H1 (cell line): ENCODE results near the gene AK8. TPM values are rescaled to one million over a fixed set of nuclear protein-coding genes. Genes with fewer than 3 reads are reported as not detected.

Experiments used
- CTCF ChIA-PET: fragments of 300-600 bp; sonication (Branson Sonifier 250); formaldehyde crosslinking; loops from one replicate; lab custom pipeline; 2021; ENCODE audit not compliant: partially characterized antibody; lab: Charles Lee
- POLR2A ChIA-PET: fragments of 300-600 bp; sonication (Branson Sonifier 250); formaldehyde crosslinking; loops from one replicate; lab custom pipeline; 2021; ENCODE audit warnings: inconsistent platforms; ENCODE audit not compliant: partially characterized antibody; lab: Charles Lee
- DNase-seq, 2 experiments: peaks; one replicate each; pipeline versions ENCODE4 v3.0.0 to v3.0.0-alpha.2; 2010 to 2022; ENCODE audit warnings: low spot score in 2 of 2, low read depth in 1 of 2, mixed read lengths in 1 of 2
- FAIRE-seq: peaks from 2 replicates; lab custom pipeline; 2011; peaks lifted over from hg19 to GRCh38; lab: Jason Lieb, UNC
- H2AFZ ChIP-seq: 2 replicates; pipeline ENCODE4 v1.8.1; 2012; ENCODE audit warnings: low read length, inconsistent platforms
- H2AK5ac ChIP-seq: 2 replicates; pipeline ENCODE4 v1.6.1; 2013; ENCODE audit warnings: low read depth, low read length
- H2BK120ac ChIP-seq: replicated peaks from 2 replicates; pipeline ENCODE3; 2013; ENCODE audit warnings: low read depth, low read length, inconsistent platforms
- H2BK12ac ChIP-seq: 2 replicates; pipeline ENCODE4 v1.6.1; 2013; ENCODE audit warnings: low read depth, low read length
- H2BK15ac ChIP-seq: 2 replicates; pipeline ENCODE4 v1.6.1; 2013; ENCODE audit warnings: low read length
- H2BK20ac ChIP-seq: 2 replicates; pipeline ENCODE4 v1.6.1; 2013; ENCODE audit warnings: low read length
- H2BK5ac ChIP-seq: 2 replicates; pipeline ENCODE4 v1.6.1; 2013; ENCODE audit warnings: low read depth, low read length
- H3K14ac ChIP-seq: 2 replicates; pipeline ENCODE4 v1.6.1; 2013; ENCODE audit warnings: inconsistent platforms; ENCODE audit not compliant: insufficient read length
- H3K18ac ChIP-seq: 2 replicates; pipeline ENCODE4 v1.6.1; 2013; ENCODE audit warnings: low read length; ENCODE audit errors: extremely low read depth
- H3K23ac ChIP-seq: 2 replicates; pipeline ENCODE4 v1.6.1; 2013; ENCODE audit warnings: inconsistent platforms; ENCODE audit not compliant: insufficient read length
- H3K23me2 ChIP-seq: 2 replicates; pipeline ENCODE4 v1.6.1; 2013; ENCODE audit warnings: low read depth, low read length
- H3K27ac ChIP-seq: 2 replicates; pipeline ENCODE4 v1.6.1; 2011; ENCODE audit warnings: low read depth, low read length, inconsistent platforms
- H3K27me3 ChIP-seq, 4 experiments: replicated peaks in 1 of 4; 1 replicate in 1 of 4; 2 replicates in 3 of 4; pipeline versions ENCODE4 v1.6.1 to v1.8.1; 2011 to 2013; ENCODE audit warnings: low read length in 3 of 4, mild to moderate bottlenecking in 3 of 4, inconsistent platforms in 2 of 4, mixed read lengths in 2 of 4, moderate library complexity in 1 of 4; ENCODE audit not compliant: control insufficient read depth in 3 of 4, insufficient read depth in 3 of 4; ENCODE audit errors: extremely low read depth in 1 of 4
- H3K36me3 ChIP-seq, 4 experiments: 2 replicates each; pipeline versions ENCODE4 v1.6.1 to v1.8.1; 2011 to 2013; ENCODE audit warnings: mild to moderate bottlenecking in 4 of 4, low read length in 3 of 4, moderate library complexity in 2 of 4, control low read depth in 1 of 4, inconsistent platforms in 1 of 4; ENCODE audit not compliant: insufficient read depth in 4 of 4, control insufficient read depth in 2 of 4
- H3K4ac ChIP-seq: replicated peaks from 2 replicates; pipeline ENCODE3; 2013; ENCODE audit warnings: low read length, low read depth, mixed read lengths, inconsistent platforms; ENCODE audit not compliant: insufficient read length
- H3K4me1 ChIP-seq, 4 experiments: replicated peaks in 1 of 4; 1 replicate in 1 of 4; 2 replicates in 3 of 4; pipeline versions ENCODE4 v1.6.1 to v1.8.1; 2011 to 2013; ENCODE audit warnings: low read length in 3 of 4, inconsistent platforms in 2 of 4, mixed read lengths in 1 of 4; ENCODE audit not compliant: insufficient read depth in 4 of 4, control insufficient read depth in 3 of 4
- H3K4me2 ChIP-seq, 2 experiments: 2 replicates each; pipeline versions ENCODE4 v1.6.1 to v1.8.1; 2011 to 2013; ENCODE audit warnings: low read depth in 2 of 2, low read length in 2 of 2, control low read depth in 1 of 2, inconsistent platforms in 1 of 2, mild to moderate bottlenecking in 1 of 2; ENCODE audit not compliant: insufficient read depth in 1 of 2
- H3K4me3 ChIP-seq, 4 experiments: fragments of 200-600, 300-600 bp in 1 of 4; sonication (generic), shearing (Covaris generic), sonication (Bioruptor Twin) in 1 of 4; 2 replicates each; pipeline versions ENCODE4 v1.5.1 to v1.8.1; 2011 to 2016; ENCODE audit warnings: low read length in 4 of 4, low read depth in 3 of 4, control low read depth in 2 of 4, inconsistent platforms in 2 of 4, mild to moderate bottlenecking in 2 of 4, mixed read lengths in 1 of 4, moderate library complexity in 1 of 4; ENCODE audit not compliant: insufficient read depth in 2 of 4; ENCODE audit errors: extremely low read depth in 1 of 4
- H3K56ac ChIP-seq: replicated peaks from 2 replicates; pipeline ENCODE3; 2013; ENCODE audit warnings: low read depth, mild to moderate bottlenecking, mixed read lengths, low read length, inconsistent platforms; ENCODE audit not compliant: insufficient read length
- H3K79me1 ChIP-seq: 2 replicates; pipeline ENCODE4 v1.6.1; 2013; ENCODE audit warnings: low read depth, low read length, control low read depth
- H3K79me2 ChIP-seq, 2 experiments: 2 replicates each; pipeline versions ENCODE4 v1.6.1 to v1.8.1; 2012 to 2013; ENCODE audit warnings: low read length in 2 of 2, mild to moderate bottlenecking in 2 of 2, inconsistent platforms in 1 of 2; ENCODE audit not compliant: insufficient read depth in 2 of 2, control insufficient read depth in 1 of 2
- H3K9ac ChIP-seq, 4 experiments: replicated peaks in 1 of 4; 1 replicate in 1 of 4; 2 replicates in 3 of 4; pipeline versions ENCODE4 v1.6.1 to v1.8.1; 2011 to 2013; ENCODE audit warnings: low read depth in 3 of 4, low read length in 3 of 4, control low read depth in 2 of 4, mild to moderate bottlenecking in 2 of 4, moderate library complexity in 2 of 4, inconsistent platforms in 1 of 4; ENCODE audit errors: extremely low read depth in 1 of 4
- H3K9me3 ChIP-seq, 2 experiments: 2 replicates each; pipeline versions ENCODE4 v1.6.1 to v1.8.1; 2012 to 2013; ENCODE audit warnings: mild to moderate bottlenecking in 2 of 2, moderate library complexity in 2 of 2, control low read depth in 1 of 2, inconsistent platforms in 1 of 2, low read depth in 1 of 2, low read length in 1 of 2, mixed read lengths in 1 of 2; ENCODE audit not compliant: insufficient read depth in 2 of 2
- H4K20me1 ChIP-seq, 2 experiments: replicated peaks in 1 of 2; 2 replicates each; pipeline versions ENCODE3 to v1.8.1; 2011 to 2013; ENCODE audit warnings: inconsistent platforms in 2 of 2, low read length in 2 of 2, mild to moderate bottlenecking in 1 of 2; ENCODE audit not compliant: insufficient read depth in 2 of 2, control insufficient read depth in 1 of 2
- H4K5ac ChIP-seq: 2 replicates; pipeline ENCODE4 v1.6.1; 2013; ENCODE audit warnings: low read length, low read depth, mixed read lengths, inconsistent platforms; ENCODE audit not compliant: insufficient read length
- H4K8ac ChIP-seq: 2 replicates; pipeline ENCODE4 v1.8.0; 2013; ENCODE audit warnings: mild to moderate bottlenecking, moderate library complexity, low read length, inconsistent platforms; ENCODE audit not compliant: insufficient read depth; ENCODE audit errors: extremely low read depth
- H4K91ac ChIP-seq: replicated peaks from 2 replicates; pipeline ENCODE3; 2013; ENCODE audit warnings: low read length, mixed read lengths, inconsistent platforms; ENCODE audit not compliant: insufficient read length
- BRCA1 ChIP-seq: IDR thresholded peaks from 2 replicates; pipeline ENCODE4 v1.6.1; 2012; ENCODE audit warnings: low read depth, low read length, improper control_type of control experiment
- CEBPB ChIP-seq: IDR thresholded peaks from 2 replicates; pipeline ENCODE4 v1.6.1; 2012; ENCODE audit warnings: low read depth, low read length
- CHD2 ChIP-seq: IDR thresholded peaks from 2 replicates; pipeline ENCODE4 v1.6.1; 2012; ENCODE audit warnings: low read length, improper control_type of control experiment
- CREB1 ChIP-seq: IDR thresholded peaks from 2 replicates; pipeline ENCODE4 v1.6.1; 2012; ENCODE audit warnings: inconsistent platforms
- JUND ChIP-seq: IDR thresholded peaks from 2 replicates; pipeline ENCODE4 v1.6.1; 2011; ENCODE audit warnings: mild to moderate bottlenecking, improper control_type of control experiment, low read length
- KDM4A ChIP-seq: IDR thresholded peaks from one replicate; pipeline ENCODE4 v1.7.1; 2012; ENCODE audit warnings: low read depth, mild to moderate bottlenecking, moderate library complexity, low read length, inconsistent platforms; ENCODE audit not compliant: severe bottlenecking
- MAX ChIP-seq: IDR thresholded peaks from 2 replicates; pipeline ENCODE4 v1.6.1; 2012; ENCODE audit warnings: inconsistent platforms
- SP1 ChIP-seq: IDR thresholded peaks from 2 replicates; pipeline ENCODE4 v1.6.1; 2011; ENCODE audit warnings: low read depth, low read length
- TAF1 ChIP-seq: IDR thresholded peaks from 2 replicates; pipeline ENCODE4 v1.6.1; 2011; ENCODE audit warnings: mild to moderate bottlenecking, low read depth, low read length
- YY1 ChIP-seq: IDR thresholded peaks from 2 replicates; pipeline ENCODE4 v1.6.1; 2011; ENCODE audit warnings: low read depth, mild to moderate bottlenecking, low read length
- ZNF274 ChIP-seq: IDR thresholded peaks from 2 replicates; pipeline ENCODE4 v1.7.0; 2012; ENCODE audit warnings: low read length, borderline replicate concordance; ENCODE audit errors: extremely low read depth
- WGBS, 2 experiments: shearing (Covaris generic) in 1 of 2; methylation state at CpG; one replicate each; pipeline versions ENCODE4 v1.1.6 to v1.1.7; 2013 to 2015; ENCODE audit warnings: low lambda C conversion rate in 2 of 2, mixed read lengths in 2 of 2, inconsistent platforms in 1 of 2, low coverage in 1 of 2, missing lambda C conversion rate in 1 of 2; ENCODE audit not compliant: insufficient replicate concordance in 2 of 2, insufficient coverage in 1 of 2, insufficient read length in 1 of 2; ENCODE audit errors: extremely low coverage in 1 of 2, missing lambda C conversion rate in 1 of 2; 5-methylcytosine and 5-hydroxymethylcytosine counted together
- polyA plus RNA-seq, 7 experiments: library from polyadenylated mRNA; depleted of rRNA in 3 of 7; stranded (reverse) in 5 of 7; unstranded in 2 of 7; fragments of >200 nt in 5 of 7; fragments of 200-250 nt in 2 of 7; gene quantifications; 1 replicate in 5 of 7; 2 replicates in 1 of 7; 4 replicates in 1 of 7; pipeline versions ENCODE4 v1.2.1 to v1.2.3, GENCODE V29; 2011 to 2013; ENCODE audit warnings: missing spikeins in 2 of 7, mixed read lengths in 2 of 7
- total RNA-seq: library from RNA; stranded (reverse); fragmentation: NEBNext Ultra II Directional; extraction: Animal tissue kit (Norgen Biotek cat#: 25700); gene quantifications from 2 replicates; pipeline ENCODE4 v1.2.1, GENCODE V29; 2021
- TF ChIP-seq, protein P1 (sequence below): IDR thresholded peaks from 2 replicates; pipeline ENCODE4 v1.6.1; 2011; ENCODE audit warnings: low read depth, mild to moderate bottlenecking, low read length; ENCODE audit not compliant: insufficient read depth
- TF ChIP-seq, protein P2 (sequence below): IDR thresholded peaks from 2 replicates; pipeline ENCODE4 v1.6.1; 2012; ENCODE audit warnings: low read length, inconsistent platforms

The AK8 gene
- total and polyA plus RNA-seq, 2 of the 8 experiments (the other 6 are each of a cell fraction or from before 2014, with no cell fraction given): 0.35 to 0.48 TPM

DNA sequence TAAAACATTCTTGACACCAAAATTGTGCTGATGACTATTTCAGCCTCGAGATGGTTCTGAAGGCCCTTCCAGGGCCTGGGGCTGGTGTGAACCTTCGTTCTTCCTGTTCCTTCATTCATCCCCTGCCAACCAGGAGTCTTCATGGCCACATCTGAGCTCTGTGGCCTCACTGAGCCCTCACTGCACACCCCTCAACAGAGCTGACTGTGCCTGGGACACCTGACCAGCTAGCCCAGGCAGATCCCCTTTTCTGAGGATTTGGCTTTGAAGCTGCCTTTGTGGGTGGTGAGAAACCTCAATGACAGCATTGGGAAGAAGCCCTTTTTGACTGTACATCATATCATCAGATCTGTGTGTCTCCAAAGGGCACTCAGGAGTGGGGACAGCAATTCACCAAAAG lies 13.8 kb downstream of the AK8 start:
- no peak overlapping the region for H3K14ac ChIP-seq
- no peak overlapping the region for H3K18ac ChIP-seq
- no peaks in the 10 kb centered on the region for H3K79me2 ChIP-seq
- no peak overlapping the region for H4K5ac ChIP-seq
- CTCF ChIA-PET: interaction anchor here (1.0 to 1.8 kb wide), 5 partner anchors 10 to 38 kb away, joined by 3 to 7 read pairs (median 4); partner anchors contain the start of gene AK8
- H3K9me3 ChIP-seq: no peaks in the 10 kb centered on the region
- no peak overlapping the region for H3K4ac ChIP-seq
- H2AFZ ChIP-seq: no peak overlapping the region
- H4K8ac ChIP-seq: no peak overlapping the region
- H2BK15ac ChIP-seq: no peak overlapping the region
- no peak overlapping the region for H3K56ac ChIP-seq
- no peak overlapping the region for H3K9ac ChIP-seq
- H3K4me1 ChIP-seq: peaks cover 0 to 2% (median 1%) of the 10 kb centered on the region in 4 experiments; a peak in 1 of 7 replicates
- H3K4me3 ChIP-seq: no peak overlapping the region
- H3K27ac ChIP-seq: no peak overlapping the region
- POLR2A ChIA-PET: interaction anchor here (1.0 kb wide), 1 partner anchor 11 kb away, joined by 3 read pairs; no protein-coding TSS in a partner anchor
- H3K27me3 ChIP-seq: no peaks in the 10 kb centered on the region; a peak in 2 of 7 replicates
- H2AK5ac ChIP-seq: no peak overlapping the region; the same call in 1 of the 2 replicates
- FAIRE-seq (no peak), DNase-seq (no peak)
- H4K91ac ChIP-seq: no peak overlapping the region
- H2BK120ac ChIP-seq: no peak overlapping the region
- no peak overlapping the region for H2BK12ac ChIP-seq
- H3K36me3 ChIP-seq: no peaks in the 10 kb centered on the region
- H3K4me2 ChIP-seq: no peak overlapping the region
- no peaks in the 10 kb centered on the region for H4K20me1 ChIP-seq
- 85% methylated on average over 2 of the region's 2 CpGs; no CpG with 5 or more reads in 1 of the 2 experiments for WGBS, 2 experiments
- H3K79me1 ChIP-seq: no peaks in the 10 kb centered on the region
- H3K23ac ChIP-seq: no peak overlapping the region
- no peak overlapping the region for H2BK20ac ChIP-seq
- no peaks in the 10 kb centered on the region for H3K23me2 ChIP-seq
- no peak overlapping the region for H2BK5ac ChIP-seq
- TF ChIP-seq CHD2 (no peak), ZNF274 (no peak), BRCA1 (no peak), MAX (no peak), SP1 (no peak), KDM4A (no peak), YY1 (no peak), CREB1 (no peak), CEBPB (no peak), TAF1 (no peak), JUND (no peak)
- TF ChIP-seq, protein P1, sequence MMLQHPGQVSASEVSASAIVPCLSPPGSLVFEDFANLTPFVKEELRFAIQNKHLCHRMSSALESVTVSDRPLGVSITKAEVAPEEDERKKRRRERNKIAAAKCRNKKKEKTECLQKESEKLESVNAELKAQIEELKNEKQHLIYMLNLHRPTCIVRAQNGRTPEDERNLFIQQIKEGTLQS: no peak
- TF ChIP-seq, protein P2, sequence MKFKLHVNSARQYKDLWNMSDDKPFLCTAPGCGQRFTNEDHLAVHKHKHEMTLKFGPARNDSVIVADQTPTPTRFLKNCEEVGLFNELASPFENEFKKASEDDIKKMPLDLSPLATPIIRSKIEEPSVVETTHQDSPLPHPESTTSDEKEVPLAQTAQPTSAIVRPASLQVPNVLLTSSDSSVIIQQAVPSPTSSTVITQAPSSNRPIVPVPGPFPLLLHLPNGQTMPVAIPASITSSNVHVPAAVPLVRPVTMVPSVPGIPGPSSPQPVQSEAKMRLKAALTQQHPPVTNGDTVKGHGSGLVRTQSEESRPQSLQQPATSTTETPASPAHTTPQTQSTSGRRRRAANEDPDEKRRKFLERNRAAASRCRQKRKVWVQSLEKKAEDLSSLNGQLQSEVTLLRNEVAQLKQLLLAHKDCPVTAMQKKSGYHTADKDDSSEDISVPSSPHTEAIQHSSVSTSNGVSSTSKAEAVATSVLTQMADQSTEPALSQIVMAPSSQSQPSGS: no peak
